Measurements from ENCODE around the gene KCMF1. TPM values are rescaled to one million over a fixed set of nuclear protein-coding genes. Genes with fewer than 3 reads are reported as not detected.

Gene KCMF1
- polyA plus RNA-seq, 2 of the 4 experiments (the other 2 are of a cell fraction), result 77.8 to 221 TPM

DNA sequence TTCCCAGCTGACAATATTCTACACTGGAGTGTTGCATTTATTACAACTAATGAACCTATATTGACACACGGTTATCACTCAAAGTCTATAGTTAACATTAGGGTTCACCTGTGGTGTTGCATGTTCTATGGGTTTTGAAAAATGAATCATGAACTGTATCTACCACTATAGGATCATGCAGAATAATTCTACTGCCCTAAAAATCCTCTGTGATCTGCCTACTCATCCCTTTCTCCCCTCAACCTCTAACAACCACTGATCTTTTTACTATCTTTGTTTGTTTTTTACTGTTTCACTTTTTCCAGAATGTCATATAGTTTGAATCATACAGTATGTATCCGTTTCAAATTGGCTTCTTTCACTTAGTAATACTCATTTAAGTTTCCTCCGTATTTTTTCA lies 114.6 kb downstream of the KCMF1 start:
- Histone ChIP-seq H3K4me2 (peak overlapping the region; percentile 11; the same call in 1 of the 3 replicates), H3K4me3 (no peak overlapping the region), H3K4me1 (no peaks in the 10 kb centered on the region), H3K27ac (no peak overlapping the region), H3K9me3 (peaks cover 9% of the 10 kb centered on the region; the same call in 2 of the 3 replicates)
- FAIRE-seq, result no peak
- no peak for TF ChIP-seq FOSL2 (IDR thresholded peaks at IDR 0.05)
- no peak for TF ChIP-seq FOSL2 (CRISPR knock-in tag; IDR thresholded peaks at IDR 0.05)
- no peak for TF ChIP-seq ZSCAN20 (CRISPR knock-in tag; IDR thresholded peaks at IDR 0.05)
- no peak for TF ChIP-seq RARB (CRISPR knock-in tag; IDR thresholded peaks at IDR 0.05)
- TF ChIP-seq MAFK (IDR thresholded peaks at IDR 0.05; ENCODE audit: partially characterized antibody), result no peak
- TF ChIP-seq RAD21 (conservative IDR thresholded peaks at IDR 0.05 in 1 of 2, IDR thresholded peaks at IDR 0.05 in 1 of 2), result no peak
- TF ChIP-seq CHD2 (IDR thresholded peaks at IDR 0.05; ENCODE audit: low read length, partially characterized antibody), result no peak
- TF ChIP-seq ZC3H11A (IDR thresholded peaks at IDR 0.05), result no peak
- no peak for TF ChIP-seq NFE2L2 (conservative IDR thresholded peaks at IDR 0.05; ENCODE audit: low read length)
- TF ChIP-seq HOXB13 (CRISPR knock-in tag; IDR thresholded peaks at IDR 0.05; ENCODE audit: low read depth), result no peak
- no peak for TF ChIP-seq SMC3 (IDR thresholded peaks at IDR 0.05)
- no peak for TF ChIP-seq HOXB5 (CRISPR knock-in tag; IDR thresholded peaks at IDR 0.05)
- TF ChIP-seq RFX5 (IDR thresholded peaks at IDR 0.05), result no peak
- TF ChIP-seq, protein P1, sequence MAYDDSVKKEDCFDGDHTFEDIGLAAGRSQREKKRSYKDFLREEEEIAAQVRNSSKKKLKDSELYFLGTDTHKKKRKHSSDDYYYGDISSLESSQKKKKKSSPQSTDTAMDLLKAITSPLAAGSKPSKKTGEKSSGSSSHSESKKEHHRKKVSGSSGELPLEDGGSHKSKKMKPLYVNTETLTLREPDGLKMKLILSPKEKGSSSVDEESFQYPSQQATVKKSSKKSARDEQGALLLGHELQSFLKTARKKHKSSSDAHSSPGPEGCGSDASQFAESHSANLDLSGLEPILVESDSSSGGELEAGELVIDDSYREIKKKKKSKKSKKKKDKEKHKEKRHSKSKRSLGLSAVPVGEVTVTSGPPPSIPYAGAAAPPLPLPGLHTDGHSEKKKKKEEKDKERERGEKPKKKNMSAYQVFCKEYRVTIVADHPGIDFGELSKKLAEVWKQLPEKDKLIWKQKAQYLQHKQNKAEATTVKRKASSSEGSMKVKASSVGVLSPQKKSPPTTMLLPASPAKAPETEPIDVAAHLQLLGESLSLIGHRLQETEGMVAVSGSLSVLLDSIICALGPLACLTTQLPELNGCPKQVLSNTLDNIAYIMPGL (CRISPR knock-in tag; IDR thresholded peaks at IDR 0.05; ENCODE audit: borderline replicate concordance), result no peak
- TF ChIP-seq HDAC2 (IDR thresholded peaks at IDR 0.05), result no peak
- DNase-seq (ENCODE audit: low read depth in 1 of 2, low spot score in 1 of 2), result no peak
- ChIA-PET CTCF (interaction anchor here (0.6 to 2.9 kb wide), 7 partner anchors 10 to 215 kb away, joined by 3 to 10 read pairs (median 4); no protein-coding TSS in a partner anchor), POLR2A (no interaction called here)
- 1% methylated on average over 3 of the region's 3 CpGs for WGBS (ENCODE audit: missing lambda C conversion rate)
- ATAC-seq, result peak; percentile 33 to 37; a peak in 1 of 6 replicates

GRCh38 chr2:85087541-85087940 lies 116.6 kb downstream of the KCMF1 start:
- Histone ChIP-seq H3K27ac (no peak overlapping the region), H3K4me3 (no peak overlapping the region), H3K4me1 (no peaks in the 10 kb centered on the region), H3K4me2 (no peak overlapping the region), H3K9me3 (no peaks in the 10 kb centered on the region)
- CTCF ChIA-PET, result interaction anchor here (1.7 to 3.7 kb wide), 3 partner anchors 21 to 211 kb away, joined by 3 to 25 read pairs (median 9); no protein-coding TSS in a partner anchor
- POLR2A ChIA-PET, result no interaction called here
- ATAC-seq, result no peak
- DNase-seq (ENCODE audit: low read depth in 1 of 2, low spot score in 1 of 2), result no peak
- TF ChIP-seq ZNF302 (CRISPR knock-in tag; IDR thresholded peaks at IDR 0.05) (no peak), NR3C1 (IDR thresholded peaks at IDR 0.05) (no peak), REST (IDR thresholded peaks at IDR 0.05) (no peak), USF2 (IDR thresholded peaks at IDR 0.05) (no peak), KDM5A (IDR thresholded peaks at IDR 0.05) (no peak), POLR2AphosphoS2 (conservative IDR thresholded peaks at IDR 0.05; ENCODE audit: low read length) (no peak), CEBPB (IDR thresholded peaks at IDR 0.05) (no peak), RFX5 (IDR thresholded peaks at IDR 0.05) (no peak), CBX2 (IDR thresholded peaks at IDR 0.05; ENCODE audit: borderline replicate concordance, low read depth) (no peak), SMC3 (IDR thresholded peaks at IDR 0.05) (no peak), HES2 (IDR thresholded peaks at IDR 0.05) (no peak), EP300 (IDR thresholded peaks at IDR 0.05) (no peak), JUNB (IDR thresholded peaks at IDR 0.05) (no peak), MAFK (IDR thresholded peaks at IDR 0.05; ENCODE audit: partially characterized antibody) (no peak), RNF2 (IDR thresholded peaks at IDR 0.05; ENCODE audit: borderline replicate concordance, low read depth) (no peak), ZSCAN20 (CRISPR knock-in tag; IDR thresholded peaks at IDR 0.05) (no peak)
- TF ChIP-seq, protein P2, sequence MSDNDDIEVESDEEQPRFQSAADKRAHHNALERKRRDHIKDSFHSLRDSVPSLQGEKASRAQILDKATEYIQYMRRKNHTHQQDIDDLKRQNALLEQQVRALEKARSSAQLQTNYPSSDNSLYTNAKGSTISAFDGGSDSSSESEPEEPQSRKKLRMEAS (IDR thresholded peaks at IDR 0.05), result no peak
- 20% methylated on average over 5 of the region's 5 CpGs for WGBS (ENCODE audit: missing lambda C conversion rate)
- no peak for FAIRE-seq
